Hepatic stellate cell (primary cell): Measurements from ENCODE around the gene SLC35F3.
"Not testable (repeated sequence)": the region's sequence is repeated elsewhere in the genome, so short reads cannot be mapped to it uniquely, and the experiment has no call there.

Source experiments
- DNase-seq: peaks from one replicate; pipeline ENCODE4 v3.0.0; 2011; ENCODE audit warnings: low spot score

SLC35F3 gene

DNA sequence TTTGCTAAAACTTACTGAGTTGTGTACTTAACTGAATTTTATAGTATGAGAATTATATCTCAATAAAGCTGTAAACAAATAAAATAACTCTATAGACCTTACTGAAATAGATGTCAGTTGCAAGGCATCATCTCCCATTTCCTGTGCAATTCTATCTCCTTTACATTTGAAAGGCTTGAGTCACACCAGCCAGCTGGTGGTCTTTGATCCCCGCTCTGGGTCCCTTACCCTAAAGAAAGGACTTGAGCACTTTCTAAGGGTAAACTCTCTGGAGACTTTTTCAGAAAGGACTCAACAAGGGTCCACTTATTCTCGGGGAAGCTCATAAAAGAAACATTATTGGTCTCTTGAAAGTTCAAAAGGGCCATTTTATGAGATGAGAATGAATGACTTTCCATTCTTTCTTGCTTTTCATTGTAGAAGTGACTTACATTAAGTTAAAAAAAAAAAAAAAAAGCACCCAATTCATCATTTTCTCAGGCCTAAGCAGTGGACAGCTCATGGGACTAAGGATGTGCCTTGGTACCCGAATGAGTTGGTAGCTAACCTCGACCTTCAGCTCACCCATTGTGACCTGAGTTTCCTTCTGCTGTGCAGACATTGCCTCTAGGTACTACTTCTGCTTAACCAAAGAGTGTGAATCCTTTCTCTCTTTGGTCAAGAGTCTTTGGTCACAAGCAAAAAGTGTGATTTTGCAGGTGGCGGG is 321.8 kb downstream of the SLC35F3 start:
- DNase-seq: no peak

DNA sequence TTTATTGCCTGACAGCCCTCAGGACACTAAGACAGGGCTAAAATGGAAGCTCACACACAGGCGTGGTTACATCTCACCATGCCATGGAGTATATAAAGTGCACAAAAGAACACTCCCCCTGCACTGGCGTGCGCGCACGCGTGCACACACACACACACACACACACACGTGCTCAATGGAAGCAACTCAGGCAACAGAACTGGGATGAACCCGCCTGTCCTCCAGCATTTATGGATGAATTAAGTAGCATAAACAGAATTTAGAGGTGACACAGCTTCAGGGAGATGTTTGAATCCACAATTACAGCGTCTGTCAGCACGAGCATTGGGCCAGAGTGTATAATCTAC is 322.3 kb downstream of the SLC35F3 start:
- DNase-seq: no peak

DNA sequence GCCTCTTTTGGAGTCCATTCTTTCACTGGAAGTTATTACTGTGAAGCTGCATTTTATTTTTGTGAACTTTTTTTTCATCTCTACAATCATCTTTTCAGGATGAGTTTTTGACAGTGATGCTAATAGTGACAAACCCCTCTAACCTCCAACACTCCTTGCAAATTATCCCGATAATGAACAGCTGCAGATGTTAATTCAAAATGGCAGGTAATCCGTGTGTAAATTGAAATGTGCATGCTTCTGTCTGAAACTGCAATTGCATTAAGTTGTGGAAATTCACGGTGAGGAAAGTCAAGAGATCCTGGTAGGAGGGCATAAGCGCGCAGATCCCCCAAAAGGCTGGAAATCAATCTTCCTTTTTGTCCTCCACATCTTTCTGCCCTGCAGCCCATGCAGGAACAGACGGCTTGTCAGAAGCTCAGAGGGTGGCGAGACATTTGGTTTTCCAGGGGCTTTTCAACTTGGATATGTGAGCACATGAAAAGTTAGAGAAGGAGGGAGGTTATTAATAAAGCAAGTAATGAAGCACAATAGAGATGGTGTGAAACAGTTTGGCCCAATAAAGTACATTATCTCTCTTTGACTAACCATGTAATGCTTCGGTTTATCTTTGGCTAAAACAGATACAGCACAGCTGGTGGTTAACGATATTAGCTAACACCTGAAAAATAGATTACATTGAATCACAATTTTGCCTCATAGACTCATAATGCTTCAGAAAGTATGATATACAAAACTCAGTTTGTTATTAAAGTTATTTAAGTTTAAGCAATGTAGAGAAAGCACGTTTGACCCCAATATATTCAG is 325.3 kb downstream of the SLC35F3 start:
- no peak for DNase-seq

DNA sequence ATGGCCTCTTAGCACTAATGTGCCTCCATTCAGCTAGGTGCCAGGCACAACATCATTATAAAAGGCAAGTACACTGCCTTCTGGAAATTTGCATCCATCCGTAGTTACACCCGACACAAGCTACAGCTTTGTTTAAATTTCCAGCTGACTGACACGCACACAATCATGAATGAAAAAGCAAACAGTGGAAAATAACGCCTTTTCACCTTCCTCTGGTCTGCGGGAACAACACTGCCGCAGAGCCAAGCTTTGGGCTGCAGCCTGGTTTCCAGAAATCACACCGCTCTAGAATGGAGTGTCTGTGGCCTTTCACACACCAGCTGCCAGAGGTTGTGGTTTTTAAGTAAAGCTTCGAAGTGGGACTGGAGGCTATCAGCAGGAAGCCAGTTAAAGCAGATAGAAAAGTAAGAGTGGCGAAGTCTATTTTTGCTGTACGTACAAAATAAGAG is 326.0 kb downstream of the SLC35F3 start:
- no peak for DNase-seq

DNA sequence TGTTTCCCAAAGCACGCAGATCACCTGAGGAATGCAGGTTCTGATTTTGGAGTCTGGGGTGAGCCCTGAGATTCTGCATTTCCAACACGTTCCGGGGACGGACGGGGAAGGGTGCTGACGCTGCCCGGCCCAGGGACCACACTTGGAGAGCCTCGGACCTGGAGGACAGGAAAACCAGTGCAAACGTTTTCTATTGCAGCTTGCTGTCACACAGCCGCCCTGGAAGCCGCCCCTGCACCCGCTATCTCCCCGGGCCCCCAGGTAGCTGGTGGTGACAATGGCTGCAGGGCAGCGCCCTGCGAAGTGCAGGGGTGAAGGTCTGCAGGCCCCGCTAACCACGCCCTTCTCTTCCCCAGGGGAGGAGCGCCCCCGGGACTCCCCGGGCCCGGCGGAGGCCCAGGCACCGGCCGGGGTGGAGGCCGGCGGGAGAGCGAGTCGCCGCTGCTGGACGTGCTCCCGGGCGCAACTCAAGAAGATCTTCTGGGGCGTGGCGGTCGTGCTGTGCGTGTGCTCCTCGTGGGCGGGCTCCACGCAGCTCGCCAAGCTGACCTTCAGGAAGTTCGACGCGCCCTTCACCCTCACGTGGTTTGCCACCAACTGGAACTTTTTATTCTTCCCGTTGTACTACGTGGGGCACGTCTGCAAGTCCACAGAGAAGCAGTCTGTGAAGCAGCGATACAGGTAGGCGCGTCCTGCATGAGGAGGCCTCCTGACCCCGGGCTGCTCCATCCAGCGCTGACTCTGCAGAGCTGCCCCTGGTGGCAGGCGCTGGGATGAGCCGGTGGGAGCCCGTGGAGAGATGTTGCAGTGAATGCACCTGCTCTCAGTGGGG is 326.8 kb downstream of the SLC35F3 start:
- DNase-seq: no peak

DNA sequence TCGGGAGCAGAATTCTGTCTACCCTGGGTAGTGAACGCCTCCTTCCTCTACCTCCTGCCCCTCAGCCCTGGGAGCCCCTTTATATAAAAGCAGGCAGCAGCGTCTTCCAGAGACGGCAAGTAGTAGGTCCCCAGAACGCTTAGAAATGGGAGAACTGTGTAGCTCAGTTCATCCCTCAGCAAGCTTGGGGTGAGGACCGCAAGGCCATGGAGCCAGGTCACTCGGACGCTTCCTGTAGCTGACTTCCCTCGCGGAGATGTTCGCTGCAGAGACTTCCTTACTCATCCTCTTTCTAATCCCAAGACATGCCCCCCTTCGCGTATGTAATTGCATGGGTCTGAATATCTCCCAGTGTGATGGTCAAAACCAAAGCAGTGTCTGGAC is 327.4 kb downstream of the SLC35F3 start:
- DNase-seq: no peak

DNA sequence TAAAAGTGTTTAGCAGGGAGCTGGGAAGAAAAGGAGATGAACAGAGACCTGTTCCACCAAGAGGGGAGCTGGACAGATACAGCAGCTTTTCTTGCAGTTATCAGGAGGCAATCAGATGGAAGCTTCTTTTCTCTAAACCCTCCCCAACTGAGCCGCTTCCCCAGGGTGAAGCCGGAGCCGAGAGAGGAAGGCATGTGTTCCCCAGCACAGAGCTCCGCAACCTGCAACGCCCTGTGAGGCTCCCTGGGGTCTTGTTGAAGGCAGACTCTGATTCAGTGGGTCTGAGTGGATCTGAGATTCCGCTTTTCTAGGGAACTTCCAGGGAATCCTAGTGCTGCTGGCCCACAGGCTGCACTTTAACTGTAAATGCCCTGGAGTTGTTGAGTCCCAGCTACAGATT is 329.7 kb downstream of the SLC35F3 start:
- no peak for DNase-seq

DNA sequence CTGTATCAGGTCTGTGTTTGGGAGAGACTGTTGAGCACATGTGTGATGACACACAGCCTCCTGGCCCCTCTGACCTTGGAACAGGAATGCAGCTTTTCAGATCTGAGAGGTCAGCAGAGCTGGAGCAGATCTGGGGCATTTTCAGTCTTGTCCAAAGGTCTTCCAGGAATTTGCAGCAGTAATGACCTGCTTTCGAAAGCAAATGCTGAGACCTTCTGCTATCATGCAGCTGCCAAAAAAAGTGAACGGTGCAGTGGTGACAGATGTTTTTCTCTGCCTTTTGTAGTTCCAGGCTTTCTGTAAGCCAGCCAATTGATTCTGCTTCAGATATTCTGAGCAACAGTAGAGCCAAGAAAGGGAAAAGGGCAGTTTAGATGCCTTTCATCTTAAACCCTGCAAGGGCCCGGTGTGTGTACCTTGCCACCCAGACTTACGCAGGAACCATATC is 331.0 kb downstream of the SLC35F3 start:
- no peak for DNase-seq

DNA sequence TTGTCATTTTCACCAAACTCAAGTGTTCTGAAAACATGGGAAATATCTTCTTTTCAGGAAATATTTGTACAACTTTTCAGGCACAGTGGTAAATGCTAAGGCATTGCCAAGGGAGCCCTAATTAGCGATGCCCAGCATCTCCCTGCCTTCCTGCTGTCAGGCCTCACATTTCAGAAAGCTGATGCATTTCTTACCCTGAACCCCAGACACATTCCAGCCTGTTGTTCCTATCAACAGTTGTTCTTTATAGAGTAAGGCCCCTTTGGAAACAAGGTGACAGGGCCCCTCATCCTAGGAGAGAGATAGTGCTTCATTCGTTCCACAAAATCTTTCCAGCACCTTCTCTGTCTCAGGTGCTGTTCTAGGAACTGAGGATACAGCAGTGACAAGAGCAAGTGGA is 332.9 kb downstream of the SLC35F3 start:
- no peak for DNase-seq

DNA sequence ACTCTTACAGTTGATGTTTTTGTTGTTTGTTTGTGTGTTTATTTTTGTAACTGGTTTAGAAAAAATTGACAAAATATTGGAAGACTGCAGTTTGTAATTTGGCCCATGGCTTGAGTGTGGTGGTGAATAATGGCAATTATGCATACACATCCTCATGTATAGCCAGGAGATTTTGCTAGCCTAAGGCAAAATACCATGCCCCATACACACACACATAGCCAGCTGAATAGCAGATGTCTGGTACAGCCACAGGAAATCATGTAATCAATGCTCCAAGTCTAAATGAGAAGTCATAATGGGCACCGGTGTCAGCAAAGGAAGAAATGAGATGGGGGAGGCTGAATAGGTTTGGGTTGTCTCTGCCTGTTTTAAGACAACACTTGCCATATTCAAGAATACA is 333.6 kb downstream of the SLC35F3 start:
- no peak for DNase-seq

DNA sequence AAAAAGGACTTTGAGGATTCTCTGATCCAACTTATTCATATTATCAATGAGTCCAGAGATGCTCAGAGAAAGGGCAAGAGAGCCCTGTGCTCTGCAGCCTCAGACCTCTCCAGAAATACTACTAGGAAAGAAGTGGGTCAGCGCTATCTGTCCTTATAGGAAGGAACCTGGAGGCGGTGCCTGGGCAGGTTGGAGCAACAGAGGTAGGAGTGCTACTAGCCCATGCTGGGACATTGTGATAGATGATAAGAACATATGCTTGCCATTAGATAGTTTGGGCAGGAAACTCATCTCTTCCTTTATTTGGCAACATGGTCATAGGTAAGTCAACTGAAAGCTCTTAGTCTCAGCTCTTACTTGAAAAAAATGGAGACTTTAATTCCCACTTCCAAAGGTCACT is 335.0 kb downstream of the SLC35F3 start:
- DNase-seq: no peak

DNA sequence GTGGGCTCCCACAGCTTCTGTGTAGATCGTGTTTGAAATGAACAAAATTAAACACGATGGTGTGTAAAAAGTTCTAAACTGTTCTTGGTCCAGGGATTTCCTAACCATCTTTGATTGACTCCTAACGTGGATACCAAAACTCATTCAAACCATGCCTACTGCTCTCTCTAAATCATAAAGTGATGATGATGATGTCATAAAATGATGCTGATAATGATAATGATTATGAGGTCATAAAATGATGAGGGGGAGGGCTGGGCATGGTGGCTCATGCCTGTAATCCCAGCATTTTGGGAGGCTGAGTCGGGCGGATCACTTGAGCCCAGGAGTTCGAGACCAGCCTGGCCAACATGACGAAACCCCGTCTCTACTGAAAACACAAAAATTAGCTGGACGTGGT is 335.5 kb downstream of the SLC35F3 start:
- DNase-seq: no peak

DNA sequence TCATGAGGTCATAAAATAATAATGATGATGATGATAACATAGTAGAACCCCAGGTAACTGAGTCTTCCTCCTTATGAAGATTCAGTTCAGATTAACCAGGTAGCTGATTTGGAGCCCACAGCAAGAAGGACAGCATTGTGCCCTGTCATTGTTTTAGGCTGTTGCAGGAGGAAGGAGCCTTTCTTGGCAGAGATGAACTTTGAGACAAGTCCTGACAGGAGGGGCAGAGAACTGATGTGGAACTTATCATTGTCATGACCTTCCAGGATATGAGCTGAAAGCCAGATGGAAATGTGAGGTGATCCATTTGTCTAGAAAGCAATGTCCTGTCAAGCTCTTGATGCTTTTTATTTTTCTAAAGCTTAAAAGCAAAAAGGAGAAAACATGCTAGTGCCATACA is 336.2 kb downstream of the SLC35F3 start:
- DNase-seq: no peak

DNA sequence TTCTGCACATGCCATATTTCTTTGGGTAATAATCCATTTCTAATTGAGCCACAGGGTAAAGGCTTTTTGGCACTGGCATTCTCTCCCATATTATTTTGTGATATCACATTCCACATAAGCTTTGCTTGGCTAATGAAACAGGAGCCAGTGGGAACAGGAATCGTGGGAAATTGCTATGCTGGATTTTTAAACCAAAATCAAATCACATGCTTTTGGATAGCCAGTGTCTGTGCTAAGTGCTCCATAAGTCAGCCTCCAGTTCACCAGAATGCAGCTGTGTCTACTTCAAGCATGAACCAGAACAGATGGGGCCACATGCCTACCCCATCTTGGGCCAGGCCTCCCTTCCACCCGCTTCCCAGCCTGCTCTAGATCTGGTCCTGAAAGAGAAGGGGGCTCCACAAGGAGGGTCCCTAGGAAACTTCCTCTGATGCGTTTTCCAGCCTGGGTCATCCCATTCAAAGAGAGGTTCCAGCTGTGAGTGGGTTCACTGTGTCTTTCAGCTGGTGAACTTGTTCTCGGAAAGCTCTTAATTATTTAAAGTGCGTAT is 337.5 kb downstream of the SLC35F3 start:
- DNase-seq: no peak

DNA sequence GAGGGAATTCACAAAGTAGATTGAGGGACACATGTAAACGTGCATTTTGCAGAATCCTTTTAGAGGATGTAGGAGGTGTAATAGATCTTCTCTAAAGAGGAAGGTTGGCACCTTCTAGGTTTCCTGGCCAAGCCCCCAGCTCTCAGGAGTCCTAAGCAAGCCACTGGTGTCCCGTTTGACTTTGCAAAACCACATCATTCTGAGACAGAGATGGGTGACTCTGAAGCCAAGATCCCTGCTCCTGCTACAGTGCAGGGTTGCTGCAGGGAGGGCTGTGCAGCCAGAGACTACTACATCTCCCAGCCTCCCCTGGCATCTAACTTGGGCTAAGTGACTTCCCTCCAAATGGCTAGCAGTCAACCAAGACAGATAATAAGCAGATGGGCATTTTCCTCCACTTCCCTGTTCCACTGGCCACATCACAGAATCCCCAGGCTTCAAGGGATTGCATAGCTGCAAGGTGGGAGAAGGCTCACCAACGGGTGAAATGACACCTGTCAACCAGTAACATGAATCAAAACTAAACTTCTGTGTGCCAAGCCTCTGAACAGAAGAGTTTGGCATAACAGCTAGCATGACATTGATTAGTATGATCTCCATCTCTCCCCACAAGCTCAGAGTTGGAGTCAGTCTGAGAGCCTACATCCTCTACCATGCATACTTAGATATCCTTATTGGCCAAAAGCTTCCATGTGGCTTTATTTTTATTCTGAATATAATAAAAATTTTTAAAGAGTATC is 339.2 kb downstream of the SLC35F3 start:
- no peak for DNase-seq

DNA sequence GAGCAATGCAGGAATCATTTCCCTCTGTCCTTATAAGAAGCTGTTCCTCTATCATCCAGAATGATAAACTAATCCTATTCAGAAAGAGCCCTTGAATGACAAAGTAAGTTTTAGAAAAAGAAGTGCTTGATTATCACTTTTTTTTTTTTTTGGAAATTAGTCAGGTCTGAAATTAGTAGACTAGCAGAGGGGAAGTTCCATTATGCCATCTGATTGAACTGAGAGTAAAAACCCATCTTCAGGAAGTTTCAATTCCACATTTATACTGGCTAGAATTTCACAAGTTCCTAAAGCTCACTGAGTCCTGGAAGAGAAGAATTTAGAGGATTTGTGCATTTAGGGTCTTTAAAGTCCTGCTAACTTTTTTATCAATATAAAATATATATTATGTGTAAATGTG is 340.0 kb downstream of the SLC35F3 start:
- no peak for DNase-seq

DNA sequence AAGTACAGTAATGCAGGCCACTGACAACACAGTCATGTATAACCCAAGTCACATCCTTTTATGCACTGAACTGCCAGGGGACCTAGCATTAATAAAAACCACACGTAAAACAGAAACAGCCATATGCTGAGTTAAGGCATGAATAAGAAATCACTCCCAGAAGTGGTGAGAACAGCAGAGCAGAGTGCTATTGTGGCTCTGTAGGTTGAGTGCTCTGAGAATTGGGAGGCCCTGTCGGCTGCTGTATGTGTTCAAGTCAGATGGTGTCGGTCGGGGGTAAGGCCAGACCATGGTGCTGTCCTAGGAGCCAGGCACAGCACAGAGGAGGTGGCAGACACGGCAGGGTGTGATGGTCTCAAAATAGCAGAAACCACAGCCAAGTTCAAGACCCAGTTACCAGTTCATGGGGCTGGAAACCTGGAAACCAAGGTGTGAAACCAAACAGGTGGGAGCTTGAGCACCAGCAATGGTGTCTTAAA is 342.2 kb downstream of the SLC35F3 start:
- DNase-seq: no peak

DNA sequence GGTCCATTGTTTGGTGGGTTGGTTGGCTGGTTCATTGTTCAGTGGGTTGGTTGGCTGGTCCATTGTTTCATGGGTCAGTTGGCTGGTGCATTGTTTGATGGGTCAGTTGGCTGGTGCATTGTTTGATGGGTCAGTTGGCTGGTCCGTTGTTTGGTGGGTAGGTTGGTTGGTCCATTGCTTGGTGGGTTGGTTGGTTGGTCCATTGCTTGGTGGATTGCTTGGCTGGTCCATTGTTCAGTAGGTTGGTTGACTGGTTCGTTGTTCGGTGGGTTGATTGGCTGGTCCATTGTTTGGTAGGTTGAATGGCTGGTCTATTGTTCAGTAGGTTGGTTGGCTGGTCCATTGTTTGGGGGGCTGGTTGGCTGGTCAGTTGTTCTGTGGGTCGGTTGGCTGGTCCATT is 343.3 kb downstream of the SLC35F3 start:
- DNase-seq: not testable (repeated sequence)

DNA sequence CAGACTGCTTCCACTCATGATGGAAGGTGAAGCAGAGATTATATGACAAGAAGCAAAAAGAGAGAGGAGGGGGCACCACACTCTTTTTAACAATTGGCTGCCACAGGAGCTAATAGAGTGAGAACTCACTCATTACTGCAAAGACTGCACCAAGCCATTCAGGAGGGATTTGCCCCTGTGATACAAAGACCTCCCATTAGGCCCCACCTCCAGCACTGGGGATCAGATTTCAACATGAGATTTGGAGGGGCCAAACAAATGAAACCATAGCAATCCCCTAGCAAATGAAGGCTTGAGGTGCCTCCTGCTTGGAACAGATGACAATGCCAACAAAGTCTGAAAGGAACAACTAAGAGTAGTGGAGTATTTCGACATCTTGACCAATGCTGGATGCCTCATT is 346.3 kb downstream of the SLC35F3 start:
- DNase-seq: no peak

DNA sequence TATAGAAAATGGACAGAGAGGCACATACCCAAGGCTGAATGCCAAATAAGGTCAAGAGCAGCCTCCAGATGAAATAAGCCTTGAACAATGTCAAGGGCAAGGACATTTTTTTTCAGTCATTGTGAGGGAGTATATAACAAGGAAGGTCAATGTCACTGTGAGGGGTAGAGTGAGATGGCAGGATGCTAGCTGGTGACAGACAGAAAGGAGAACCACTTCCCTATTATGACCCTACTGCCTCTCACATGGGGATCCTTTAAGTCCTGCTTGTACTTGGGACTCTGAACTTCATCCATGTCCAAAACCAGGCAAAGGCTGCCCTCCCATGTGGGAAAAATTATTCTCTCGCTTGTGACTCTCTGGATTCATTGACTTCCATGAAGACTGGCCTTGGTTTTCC is 349.3 kb downstream of the SLC35F3 start:
- DNase-seq: no peak

DNA sequence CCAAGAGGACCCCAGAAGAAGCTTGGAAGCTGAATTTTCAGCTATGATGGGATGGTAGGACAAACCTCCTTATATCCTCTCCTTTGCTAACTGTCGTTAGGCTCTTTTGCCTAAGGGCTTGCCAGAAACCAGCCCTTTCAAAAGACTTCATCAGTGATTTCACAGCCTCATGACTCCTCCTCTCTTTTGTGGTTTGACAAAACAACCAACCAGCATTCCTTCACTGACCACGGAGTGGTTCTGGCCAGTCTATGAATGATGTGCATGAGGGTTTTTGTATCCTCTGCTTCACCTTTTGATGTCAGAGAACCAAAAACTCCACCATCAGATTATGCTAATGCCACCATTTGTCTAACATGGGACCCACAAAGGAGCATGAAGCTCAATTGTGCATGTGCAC is 351.9 kb downstream of the SLC35F3 start:
- no peak for DNase-seq

DNA sequence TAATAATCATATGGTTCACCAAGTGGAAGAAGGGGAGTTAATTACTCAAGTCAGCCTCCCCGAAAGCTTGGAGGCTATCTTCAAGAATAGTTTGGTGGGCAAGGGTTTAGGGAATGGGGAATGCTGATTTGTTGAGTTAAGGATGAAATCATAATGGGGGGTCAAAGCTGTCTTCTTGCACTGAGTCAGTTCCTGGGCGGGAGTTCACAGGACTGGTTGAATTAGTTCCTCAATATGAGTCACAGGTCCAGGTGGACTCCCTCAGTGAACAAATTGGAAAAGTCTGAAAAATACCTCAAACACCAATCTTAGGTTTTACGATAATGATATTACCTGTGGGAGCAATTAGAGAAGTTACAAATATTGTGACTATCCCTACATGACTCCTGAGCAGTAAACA is 353.6 kb downstream of the SLC35F3 start:
- DNase-seq: no peak
